Measurements from ENCODE around the gene DNAJC4. TPM values are rescaled to one million over a fixed set of nuclear protein-coding genes. Genes with fewer than 3 reads are reported as not detected.

The DNAJC4 gene
- total and polyA plus RNA-seq, 9 of the 15 experiments (the other 6 are each of a cell fraction or from before 2014, with no cell fraction given), result 4.0 to 32.6 (median 19.9) TPM

- TF ChIP-seq CTCF (IDR thresholded peaks at IDR 0.05 in 2 of 3, conservative IDR thresholded peaks at IDR 0.05 in 1 of 3; ENCODE audit: insufficient read depth in 2 of 3, low read depth in 1 of 3, low read length in 3 of 3) (peak; percentile 34 to 60 (median 46)), VEZF1 (CRISPR knock-in tag; IDR thresholded peaks at IDR 0.05) (peak; percentile 72), ZNF740 (CRISPR knock-in tag; IDR thresholded peaks at IDR 0.05) (0 out of 2 replicates have a peak, but pooled peaks have one; percentile 7), ZNF740 (tag; IDR thresholded peaks at IDR 0.05) (no peak), ZBTB2 (IDR thresholded peaks at IDR 0.05) (peak; percentile 71), TBL1XR1 (IDR thresholded peaks at IDR 0.05; ENCODE audit: low read length in 2 of 2) (no peak), E2F6 (IDR thresholded peaks at IDR 0.05; ENCODE audit: borderline replicate concordance in 1 of 2, extremely low read depth in 1 of 2, insufficient read depth in 1 of 2, insufficient read length in 1 of 2, low read depth in 1 of 2, low read length in 1 of 2, poor library complexity in 1 of 2, severe bottlenecking in 1 of 2) (peak in 1 of 2 experiments; percentile 13), POLR2AphosphoS5 (IDR thresholded peaks at IDR 0.05; ENCODE audit: control insufficient read depth, insufficient read depth, low read depth, low read length) (0 out of 2 replicates have a peak, but pooled peaks have one; percentile 25), NFIC (IDR thresholded peaks at IDR 0.05) (peak; percentile 80), EGR1 (conservative IDR thresholded peaks at IDR 0.05) (peak; percentile 51), ZNF239 (CRISPR knock-in tag; IDR thresholded peaks at IDR 0.05) (no peak), L3MBTL2 (IDR thresholded peaks at IDR 0.05) (peak; percentile 47; the same call in 1 of the 2 replicates), TSHZ1 (CRISPR knock-in tag; IDR thresholded peaks at IDR 0.05) (no peak)
Measured at GRCh38 chr11:64252003-64252872, 21.9 kb downstream of the DNAJC4 start (continued).
